Stimulated activated CD4-positive, alpha-beta T cell treated with anti-CD3 and anti-CD28 coated beads, Interleukin-12 subunit alpha, Interleukin-12 subunit beta, amount 100 ng/mL, for 48 hours (primary cell): Measurements from ENCODE around the gene ARFGEF3.

Experiments
- DNase-seq, 3 donors: peaks; one replicate each; pipeline ENCODE4 v3.0.0-alpha.2; 2020; ENCODE audit warnings: low read depth in 2 of 3, low spot score in 1 of 3

Gene ARFGEF3

GRCh38 chr6:138297761-138298298 is 136.1 kb downstream of the ARFGEF3 start:
- DNase-seq = no peak

GRCh38 chr6:138300469-138300868 is 138.7 kb downstream of the ARFGEF3 start:
- DNase-seq = no peak

- no peak for DNase-seq
These were observed 140.8 kb downstream of the ARFGEF3 start for GRCh38 chr6:138302554-138302953.

GRCh38 chr6:138307352-138307751 is 145.6 kb downstream of the ARFGEF3 start:
- no peak for DNase-seq

DNA sequence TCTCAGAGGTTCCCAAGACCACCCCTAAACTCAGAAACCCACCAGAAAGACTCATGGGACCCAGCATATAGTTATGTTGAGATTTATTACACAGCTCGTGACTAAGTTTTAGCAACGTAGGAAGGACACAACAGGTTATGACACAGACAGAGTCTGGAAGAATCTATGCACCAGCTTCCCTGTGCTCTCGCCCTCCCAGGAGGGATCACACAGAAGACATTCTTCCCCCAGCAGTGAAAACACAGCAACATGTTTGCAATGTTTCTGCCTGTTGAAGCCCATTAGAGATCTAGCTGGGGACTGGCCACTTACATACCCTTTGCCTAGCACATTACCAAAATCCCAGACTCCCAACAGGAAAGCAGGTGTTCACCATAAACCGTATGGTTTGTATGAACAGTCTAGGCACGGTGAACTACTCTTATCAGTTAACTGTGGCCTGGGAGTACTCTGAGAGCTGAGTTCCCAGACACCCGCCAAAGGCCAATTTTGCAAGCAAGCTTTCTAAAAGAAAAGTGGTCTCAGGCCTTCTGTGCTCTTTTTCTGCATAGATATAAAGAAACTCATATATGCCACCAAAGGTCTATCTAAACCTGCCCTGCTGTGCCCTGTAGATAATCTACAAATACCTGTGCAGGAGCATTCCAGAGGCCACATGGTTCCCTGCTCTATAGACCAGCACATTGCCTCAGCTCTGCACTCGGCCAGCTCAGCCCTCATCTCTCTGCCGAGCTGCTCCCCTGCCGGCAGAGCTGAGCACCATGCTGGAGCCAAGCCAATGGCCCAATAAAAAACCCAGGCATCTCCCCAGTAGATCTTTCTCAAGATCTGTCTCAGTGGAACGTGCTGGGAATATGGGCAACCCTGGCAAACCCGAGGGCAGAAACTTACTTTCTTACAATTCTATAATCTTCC is 146.3 kb downstream of the ARFGEF3 start:
- no peak for DNase-seq

GRCh38 chr6:138308731-138309110 is 147.0 kb downstream of the ARFGEF3 start:
- DNase-seq = no peak

DNA sequence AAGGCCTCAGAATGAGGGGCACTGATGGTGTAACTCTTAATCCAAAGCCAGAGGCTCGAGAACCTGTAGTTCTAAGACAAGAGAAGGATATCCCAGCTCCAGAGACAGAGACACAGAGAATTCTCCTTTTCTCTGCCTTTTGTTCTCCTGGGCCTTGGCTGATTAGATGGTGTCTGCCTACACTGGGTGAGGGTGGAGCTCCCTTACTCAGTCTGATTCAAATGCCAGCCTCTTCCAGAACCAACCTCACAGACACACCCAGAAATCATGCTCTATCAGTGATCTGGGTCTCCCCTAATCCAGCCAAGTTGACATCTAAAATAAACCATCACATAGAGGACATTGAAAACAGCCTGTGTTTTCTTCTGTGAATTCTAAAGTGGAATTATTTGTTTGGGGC is 148.0 kb downstream of the ARFGEF3 start:
- no peak for DNase-seq

DNA sequence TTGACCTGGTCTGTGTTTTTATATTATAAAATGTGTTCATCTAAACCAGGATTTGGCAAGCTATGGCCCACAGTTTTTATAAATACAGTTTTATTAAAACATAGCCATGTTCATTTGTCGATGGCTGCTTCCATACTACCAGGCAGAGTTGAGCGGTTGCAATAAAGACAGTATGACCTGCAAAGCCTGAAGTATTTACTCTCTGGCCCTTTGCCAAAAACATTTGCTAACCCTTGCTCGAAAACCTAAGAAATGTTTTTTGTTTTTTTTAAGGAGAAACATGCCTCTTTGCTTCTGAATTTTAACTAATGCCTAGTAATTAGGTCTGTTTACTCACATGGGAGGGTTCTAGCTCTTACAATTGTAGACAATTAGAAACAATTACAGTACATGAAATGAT is 148.6 kb downstream of the ARFGEF3 start:
- DNase-seq = no peak

- DNase-seq = no peak
These were observed 149.1 kb downstream of the ARFGEF3 start for GRCh38 chr6:138310821-138311220.

DNA sequence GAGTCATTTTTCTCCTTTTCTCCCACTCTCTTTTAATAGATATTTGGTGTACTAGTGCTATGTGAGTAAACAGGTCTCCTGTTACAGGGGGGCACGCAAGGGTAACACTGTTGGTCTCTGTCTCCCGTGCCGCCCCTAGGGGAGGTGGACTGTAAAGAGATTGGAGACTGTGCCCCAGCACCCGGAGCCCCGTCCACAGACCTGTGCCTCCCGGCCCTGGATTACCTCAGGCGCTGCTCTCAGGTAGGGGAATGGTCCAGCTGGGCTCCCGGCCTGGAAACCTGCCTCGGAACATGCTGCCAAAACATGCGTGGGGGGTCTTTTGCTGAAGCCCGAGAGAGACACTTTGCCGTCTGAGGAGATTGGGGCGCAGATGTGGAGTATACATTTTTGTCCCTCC is 149.5 kb downstream of the ARFGEF3 start:
- no peak for DNase-seq

- no peak for DNase-seq
These were observed 157.1 kb downstream of the ARFGEF3 start for GRCh38 chr6:138318741-138319375.

DNA sequence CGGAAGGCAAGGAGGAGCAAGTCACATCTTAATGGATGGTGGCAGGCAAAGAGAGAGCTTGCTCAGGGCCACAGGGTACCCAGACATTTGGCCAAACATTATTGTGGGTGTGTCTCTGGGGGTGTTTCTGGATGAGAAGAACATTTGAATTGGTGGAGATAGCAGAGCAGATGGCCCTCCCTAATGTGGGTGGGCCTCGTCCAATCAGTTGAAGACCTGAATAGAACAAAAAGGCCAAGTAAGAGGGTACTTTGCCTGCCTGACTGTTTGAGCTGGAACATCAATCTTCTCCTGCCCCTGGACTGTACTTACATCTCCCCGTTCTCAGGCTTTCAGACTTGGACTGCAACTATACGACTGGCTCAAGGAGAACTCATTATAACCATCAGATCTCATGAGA is 160.2 kb downstream of the ARFGEF3 start:
- DNase-seq = no peak

GRCh38 chr6:138323821-138324220 is 162.1 kb downstream of the ARFGEF3 start:
- DNase-seq = no peak

- DNase-seq = no peak
These were observed 166.5 kb downstream of the ARFGEF3 start for GRCh38 chr6:138328210-138328609.

DNA sequence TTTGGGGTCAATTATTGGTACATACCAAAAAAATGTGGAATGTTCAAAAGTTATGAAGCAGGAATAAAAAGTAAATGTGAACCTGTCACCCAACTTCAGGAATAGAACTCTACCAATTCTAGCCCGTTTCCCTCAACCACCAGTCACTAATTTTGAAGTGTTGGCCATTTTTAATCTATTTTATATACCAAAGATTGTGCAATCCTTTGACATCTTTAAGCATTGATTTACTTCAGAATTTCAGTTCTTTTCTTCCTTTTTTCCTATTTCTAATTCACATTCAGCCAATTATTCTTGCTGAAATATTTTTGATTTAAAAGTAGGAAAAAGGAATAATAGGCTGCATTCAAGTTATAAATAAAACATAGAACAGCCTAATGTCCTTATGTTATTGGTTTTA is 169.0 kb downstream of the ARFGEF3 start:
- DNase-seq = no peak

GRCh38 chr6:138331444-138331843 is 169.7 kb downstream of the ARFGEF3 start:
- DNase-seq = no peak

- no peak for DNase-seq
These were observed 170.2 kb downstream of the ARFGEF3 start for GRCh38 chr6:138331984-138332383.

DNA sequence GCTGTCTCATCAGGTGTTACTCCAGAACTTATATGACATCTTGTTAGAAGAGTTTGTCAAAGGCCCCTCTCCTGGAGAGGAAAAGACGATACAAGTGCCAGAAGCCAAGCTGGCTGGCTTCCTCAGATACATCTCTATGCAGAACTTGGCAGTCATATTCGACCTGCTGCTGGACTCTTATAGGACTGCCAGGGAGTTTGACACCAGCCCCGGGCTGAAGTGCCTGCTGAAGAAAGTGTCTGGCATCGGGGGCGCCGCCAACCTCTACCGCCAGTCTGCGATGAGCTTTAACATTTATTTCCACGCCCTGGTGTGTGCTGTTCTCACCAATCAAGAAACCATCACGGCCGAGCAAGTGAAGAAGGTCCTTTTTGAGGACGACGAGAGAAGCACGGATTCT is 172.3 kb downstream of the ARFGEF3 start:
- DNase-seq = no peak

DNA sequence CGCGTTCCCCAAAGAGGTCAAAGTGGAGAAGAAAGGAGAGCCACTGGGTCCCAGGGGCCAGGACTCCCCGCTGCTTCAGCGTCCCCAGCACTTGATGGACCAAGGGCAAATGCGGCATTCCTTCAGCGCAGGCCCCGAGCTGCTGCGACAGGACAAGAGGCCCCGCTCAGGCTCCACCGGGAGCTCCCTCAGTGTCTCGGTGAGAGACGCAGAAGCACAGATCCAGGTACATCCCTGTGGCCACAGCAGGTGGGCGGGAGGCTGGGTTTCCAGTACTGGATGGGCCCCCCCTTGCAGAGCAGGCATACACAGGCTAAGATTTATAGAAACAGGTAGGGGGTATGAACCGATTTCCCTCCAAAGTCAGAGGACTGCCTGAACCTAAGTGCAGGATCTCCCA is 173.2 kb downstream of the ARFGEF3 start:
- no peak for DNase-seq

GRCh38 chr6:138336221-138336620 is 174.5 kb downstream of the ARFGEF3 start:
- no peak for DNase-seq

DNA sequence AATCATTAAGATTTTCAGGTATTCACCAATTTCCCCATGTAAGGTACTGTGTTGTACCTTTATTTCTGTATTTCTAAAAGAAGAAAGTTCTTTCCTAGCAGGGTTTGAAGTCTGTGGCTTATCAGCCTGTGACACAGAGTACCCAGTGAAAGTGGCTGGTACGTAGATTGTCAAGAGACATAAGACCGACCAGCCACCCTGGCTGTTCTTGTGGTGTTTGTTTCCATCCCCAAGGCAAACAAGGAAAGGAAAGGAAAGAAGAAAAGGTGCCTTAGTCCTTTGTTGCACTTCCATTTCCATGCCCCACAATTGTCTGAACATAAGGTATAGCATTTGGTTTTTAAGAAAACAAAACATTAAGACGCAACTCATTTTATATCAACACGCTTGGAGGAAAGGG is 175.3 kb downstream of the ARFGEF3 start:
- DNase-seq = no peak

GRCh38 chr6:138339024-138339423 is 177.3 kb downstream of the ARFGEF3 start:
- no peak for DNase-seq
